Measurements from ENCODE around the gene WDR86.

WDR86 gene

DNA sequence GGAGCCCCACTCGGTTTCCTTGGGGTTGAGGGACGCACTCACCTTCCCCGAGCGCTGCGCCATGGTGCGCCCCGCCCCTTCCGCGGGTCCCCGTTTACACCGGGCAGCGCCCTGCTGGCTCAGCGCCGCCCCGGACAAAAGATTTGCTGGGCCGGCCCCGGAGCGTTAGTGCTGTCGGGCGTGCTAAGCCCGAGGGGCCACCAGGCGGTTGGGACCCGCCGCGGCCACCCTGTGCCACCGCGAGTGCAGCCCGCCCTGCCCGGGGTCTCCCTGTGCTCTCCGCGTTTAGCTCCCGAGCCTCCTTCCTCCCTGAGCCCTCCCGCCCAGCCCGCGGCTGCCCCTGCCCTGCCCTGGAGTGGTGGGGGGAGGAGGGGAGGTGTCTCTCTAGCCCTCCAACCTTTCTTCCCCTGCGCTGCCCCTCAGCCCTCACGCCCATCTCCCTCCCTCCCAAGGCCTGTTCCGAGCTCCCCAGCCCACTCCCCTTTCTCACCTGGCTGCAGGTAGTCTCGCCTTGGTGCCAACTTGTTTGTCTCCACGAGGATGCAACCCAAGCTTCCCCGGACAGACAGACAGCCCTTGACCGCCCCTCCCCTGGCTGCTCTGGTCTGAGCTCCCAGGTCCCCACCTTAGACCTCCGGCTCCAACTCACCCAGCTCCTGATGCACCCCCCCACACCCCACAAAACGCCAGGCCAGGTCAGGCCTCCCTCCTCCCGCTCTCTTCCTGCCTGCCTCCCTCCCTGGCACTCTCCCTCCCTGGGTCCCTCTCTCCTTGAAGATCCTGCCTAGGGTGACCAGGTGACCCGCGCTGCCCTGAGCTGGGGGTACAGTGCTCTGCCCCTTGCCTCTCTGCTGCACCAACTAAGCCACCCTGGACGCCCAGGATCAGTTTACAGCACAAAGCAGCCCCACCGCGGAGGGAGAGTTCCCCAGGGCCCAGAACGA lies 30.3 kb upstream of the WDR86 start, which contains the start of gene CRYGN:
Gene CRYGN (minus strand): TSS at position 287 of the 944 bp plus-strand sequence. CDS start 224 bp downstream, at position 63.
- no peak for DNase-seq (ENCODE audit: low spot score)

DNA sequence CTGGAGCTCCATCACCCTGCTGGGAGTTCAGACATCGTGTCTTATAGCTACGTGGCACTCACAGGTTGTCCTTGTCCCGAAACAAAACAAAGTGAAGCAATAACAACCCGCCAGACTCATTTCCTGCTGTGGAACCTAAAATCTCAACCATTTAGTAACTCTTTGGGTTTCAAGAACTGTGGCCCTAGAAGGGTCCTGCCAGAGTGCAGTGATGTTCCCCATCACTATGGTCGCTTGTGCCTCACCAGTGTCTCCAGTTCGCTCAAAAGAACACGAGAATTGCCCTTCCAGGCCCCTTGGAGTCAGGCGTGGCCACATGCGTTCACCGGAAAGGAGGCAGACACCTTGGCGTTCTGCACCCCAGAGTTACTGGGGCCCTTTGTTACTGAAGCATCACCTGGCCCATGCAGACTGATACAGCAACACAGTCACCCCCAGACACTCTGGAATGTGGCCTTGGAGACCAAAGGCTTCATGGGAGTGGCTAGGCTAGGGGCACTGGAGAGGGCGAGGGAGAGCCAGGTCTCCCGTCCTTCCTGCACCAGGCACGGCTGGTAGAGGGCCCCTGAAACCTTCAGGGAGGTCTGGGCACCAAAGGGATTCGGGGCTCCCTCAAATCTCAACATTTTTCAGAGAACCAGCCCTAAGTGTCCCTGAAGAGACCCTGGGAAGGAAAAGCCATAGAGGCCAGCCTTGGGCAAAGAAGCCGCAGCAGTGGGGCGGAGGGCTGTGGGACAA lies 29.2 kb upstream of the WDR86 start:
- no peak for DNase-seq (ENCODE audit: low spot score)

- DNase-seq (ENCODE audit: low spot score) = no peak
Observed at GRCh38 chr7:151437866-151438516, 28.2 kb upstream of the WDR86 start.

- DNase-seq (ENCODE audit: low spot score) = no peak
Observed at GRCh38 chr7:151437159-151437553, 27.3 kb upstream of the WDR86 start.

DNA sequence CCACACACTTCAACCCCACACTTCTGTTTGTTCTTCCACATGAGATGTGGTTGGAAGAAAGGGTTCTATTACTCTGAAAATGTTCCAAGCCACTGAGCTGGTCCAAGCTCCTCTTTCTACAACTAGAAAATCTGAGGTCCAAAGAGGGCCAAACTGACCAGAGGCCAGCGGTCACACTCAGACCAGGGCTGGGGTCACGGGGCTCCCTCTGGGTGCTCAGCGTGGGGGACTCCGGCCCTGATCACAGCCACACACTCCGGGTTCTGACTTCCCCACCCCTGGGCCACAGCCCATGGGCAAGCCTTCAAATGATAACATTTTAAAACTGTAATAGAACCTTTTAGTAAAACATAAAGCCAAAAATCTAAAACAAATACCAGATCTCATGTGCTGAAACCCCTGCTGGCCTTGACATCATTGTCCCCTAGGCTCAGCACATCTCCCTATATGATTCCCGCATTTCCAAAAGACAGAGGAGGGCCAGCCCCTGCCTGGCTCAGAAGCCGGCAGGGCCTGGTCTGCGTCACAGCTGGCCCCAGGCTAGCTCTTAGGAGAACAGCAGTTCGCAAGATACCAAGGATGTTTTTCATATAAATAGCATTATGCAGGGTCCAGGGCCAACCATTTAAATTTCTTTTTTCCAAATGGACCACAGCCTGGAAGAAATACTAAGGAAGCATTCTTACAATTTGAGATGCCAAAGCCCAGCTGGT lies 26.8 kb upstream of the WDR86 start:
- no peak for DNase-seq (ENCODE audit: low spot score)

- no peak for DNase-seq (ENCODE audit: low spot score)
Observed at GRCh38 chr7:151435971-151436370, 26.1 kb upstream of the WDR86 start.

GRCh38 chr7:151435103-151435916 lies 25.5 kb upstream of the WDR86 start:
- no peak for DNase-seq (ENCODE audit: low spot score)

DNA sequence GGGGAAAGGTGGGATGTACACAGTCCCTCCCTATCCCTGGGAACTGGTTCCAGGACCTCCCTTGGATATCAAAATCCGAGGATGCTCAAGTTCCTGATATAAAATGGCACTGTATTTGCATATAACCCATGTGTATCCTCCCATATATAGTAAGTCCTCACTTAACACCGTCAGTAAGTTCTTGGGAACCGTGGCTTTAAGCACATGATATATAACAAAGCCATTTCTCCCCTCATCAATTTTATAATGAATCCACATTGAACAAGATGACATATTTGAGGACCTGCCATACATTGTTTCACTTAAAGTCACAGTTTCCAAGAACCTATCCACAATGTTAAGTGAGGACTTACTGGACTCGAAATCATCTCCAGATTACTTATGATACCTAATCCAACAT lies 24.7 kb upstream of the WDR86 start:
- DNase-seq (ENCODE audit: low spot score) = no peak

GRCh38 chr7:151433721-151434400 lies 24.0 kb upstream of the WDR86 start:
- no peak for DNase-seq (ENCODE audit: low spot score)

DNA sequence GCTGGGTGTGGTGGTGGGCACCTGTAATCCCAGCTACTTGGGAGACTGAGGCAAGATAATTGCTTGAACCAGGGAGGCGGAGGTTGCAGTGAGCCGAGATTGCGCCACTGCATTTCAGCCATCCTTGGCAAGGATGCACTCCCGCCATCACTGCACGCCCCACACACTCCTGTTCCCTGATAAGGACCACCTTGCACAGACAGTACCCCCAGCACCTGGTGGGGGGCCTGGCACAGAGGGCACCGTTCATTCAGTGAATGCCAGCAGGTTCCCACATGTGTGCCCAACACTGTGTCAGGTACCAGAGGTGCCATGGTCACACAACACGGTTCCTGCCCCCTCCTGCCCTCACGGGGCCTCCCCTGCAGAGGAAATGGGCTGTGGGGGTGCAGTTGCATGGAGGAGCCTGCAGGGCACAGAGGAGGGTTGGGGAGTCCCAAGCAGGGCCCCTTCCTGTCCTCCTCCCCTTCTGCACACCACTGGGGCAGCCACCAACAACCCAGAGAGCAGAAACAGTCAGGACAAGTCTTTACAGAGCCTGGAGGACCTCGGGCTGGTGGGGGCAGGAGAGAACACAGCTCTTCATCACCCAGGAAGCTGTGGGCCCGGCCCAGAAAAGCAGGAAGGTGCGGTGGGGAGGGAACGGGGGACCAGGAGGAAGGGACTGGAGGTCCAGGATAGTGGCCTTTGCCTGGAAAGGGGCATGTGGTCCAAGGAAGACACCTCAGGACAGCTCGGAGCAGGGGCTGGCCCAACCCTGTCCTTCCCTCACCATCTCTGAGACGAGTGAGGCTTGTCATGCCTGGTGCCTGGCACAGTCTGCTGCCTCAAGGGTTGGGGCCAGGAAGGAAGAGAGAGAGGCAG lies 23.1 kb upstream of the WDR86 start:
- no peak for DNase-seq (ENCODE audit: low spot score)

DNA sequence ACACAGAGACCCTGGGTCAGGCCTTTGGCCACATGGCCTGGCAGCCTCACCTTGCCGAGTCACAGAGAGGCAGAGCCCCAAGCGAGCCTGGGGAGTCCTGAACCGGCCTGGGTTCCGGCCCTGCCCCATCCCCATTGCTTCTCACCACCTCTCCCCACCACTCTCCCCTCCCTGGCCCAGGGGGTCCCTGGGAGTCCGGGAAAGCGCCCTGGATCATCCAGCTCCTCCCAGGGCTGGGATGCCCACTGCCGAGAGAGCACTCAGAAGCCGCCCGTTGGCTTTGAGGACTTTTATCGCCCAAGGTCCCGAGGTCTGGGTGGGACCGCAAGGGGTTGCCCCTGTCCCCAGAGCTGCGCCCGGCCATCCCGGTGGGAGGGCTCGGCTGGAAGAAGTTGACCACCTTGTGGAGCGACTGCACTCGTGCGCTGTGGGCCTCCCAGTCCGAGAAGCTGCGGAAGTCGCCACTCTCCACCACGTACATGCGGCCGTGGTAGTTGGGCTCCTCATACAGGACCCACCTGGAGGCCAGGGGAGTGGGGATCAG lies 22.0 kb upstream of the WDR86 start:
- no peak for DNase-seq (ENCODE audit: low spot score)

DNA sequence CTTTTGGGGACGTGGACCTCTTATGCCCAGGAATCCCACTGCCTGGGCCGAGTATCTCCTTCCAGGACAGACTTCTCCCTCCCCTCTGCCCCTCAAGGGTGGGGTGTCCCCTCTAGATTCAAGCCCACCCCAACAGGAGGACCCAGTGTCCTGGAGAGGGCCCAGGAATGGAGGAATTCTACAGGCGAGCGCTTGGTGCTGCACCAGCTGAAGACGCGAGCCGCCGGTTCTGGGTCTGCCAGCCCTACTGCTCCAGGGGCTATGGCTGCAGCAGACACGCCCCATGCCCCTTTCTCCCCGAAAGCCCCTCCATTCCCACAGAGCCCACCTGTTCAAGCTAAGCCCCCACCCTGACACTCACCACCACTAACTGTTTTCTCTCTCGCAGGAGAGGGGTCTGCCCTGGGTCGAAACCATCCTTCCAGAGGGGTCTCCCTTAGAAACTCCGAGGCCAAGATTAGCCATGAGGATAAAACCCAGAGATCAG lies 21.5 kb upstream of the WDR86 start:
- no peak for DNase-seq (ENCODE audit: low spot score)

GRCh38 chr7:151430391-151431205 lies 20.8 kb upstream of the WDR86 start:
- DNase-seq (ENCODE audit: low spot score) = no peak

GRCh38 chr7:151429560-151430331 lies 19.9 kb upstream of the WDR86 start:
- peak; percentile 42 for DNase-seq (ENCODE audit: low spot score)

DNA sequence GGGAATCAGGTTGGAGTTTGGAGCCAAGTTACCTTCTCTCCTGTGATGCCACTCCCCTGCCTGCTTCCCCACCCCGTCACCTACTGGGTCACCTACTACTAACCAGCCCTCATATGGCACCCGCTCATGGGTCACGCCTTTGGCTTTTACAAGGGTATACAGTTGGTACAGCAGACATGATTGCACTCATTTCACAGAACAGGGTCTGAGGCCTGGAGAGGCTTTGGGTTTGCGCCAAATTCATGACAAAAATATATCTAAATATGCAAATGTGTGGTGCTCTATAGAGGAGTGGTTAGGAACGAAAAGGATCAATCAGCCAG lies 19.4 kb upstream of the WDR86 start:
- no peak for DNase-seq (ENCODE audit: low spot score)

- peak; percentile 32 for DNase-seq (ENCODE audit: low spot score)
Observed at GRCh38 chr7:151428378-151429236, 18.8 kb upstream of the WDR86 start.

Data from LoVo (cell line).